Activated CD4-positive, alpha-beta T cell treated with anti-CD3 and anti-CD28 coated beads for 24 hours (primary cell): ENCODE measurements around the gene AKAP6.
"Not testable (repeated sequence)": the region's sequence is repeated elsewhere in the genome, so short reads cannot be mapped to it uniquely, and the experiment has no call there.

Experiments used
- DNase-seq, 2 donors: peaks; one replicate each; pipeline ENCODE4 v3.0.0-alpha.2; 2020; ENCODE audit warnings: low read depth in 2 of 2

Gene AKAP6

GRCh38 chr14:32754209-32754608 lies 425.1 kb downstream of the AKAP6 start:
- DNase-seq, result no peak

GRCh38 chr14:32756173-32756572 lies 427.1 kb downstream of the AKAP6 start:
- no peak for DNase-seq

DNA sequence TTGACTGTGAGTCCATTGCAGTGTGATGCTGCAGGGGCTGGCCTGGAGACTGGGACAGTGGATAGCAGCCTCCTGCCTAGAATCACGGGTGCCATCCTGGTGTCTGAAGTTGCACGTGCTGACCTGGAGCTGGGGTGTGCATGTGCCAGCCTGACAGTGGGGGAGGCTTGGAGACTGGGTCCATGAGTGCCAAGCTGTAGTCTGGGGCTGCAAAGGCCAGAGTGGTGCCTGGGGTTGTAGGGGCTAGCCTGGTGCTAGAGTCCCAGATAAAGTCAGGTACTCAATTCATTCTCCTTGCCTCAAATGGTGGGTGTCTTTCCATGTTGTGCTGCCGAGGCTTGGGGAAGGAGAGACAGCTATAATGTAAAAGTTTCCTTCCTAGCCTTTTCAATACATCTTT lies 427.7 kb downstream of the AKAP6 start:
- DNase-seq, result no peak

- no peak for DNase-seq
Measured at GRCh38 chr14:32757568-32757967, 428.5 kb downstream of the AKAP6 start.

GRCh38 chr14:32761381-32761968 lies 432.4 kb downstream of the AKAP6 start:
- DNase-seq, result no peak

GRCh38 chr14:32762886-32763285 lies 433.8 kb downstream of the AKAP6 start:
- no peak for DNase-seq

DNA sequence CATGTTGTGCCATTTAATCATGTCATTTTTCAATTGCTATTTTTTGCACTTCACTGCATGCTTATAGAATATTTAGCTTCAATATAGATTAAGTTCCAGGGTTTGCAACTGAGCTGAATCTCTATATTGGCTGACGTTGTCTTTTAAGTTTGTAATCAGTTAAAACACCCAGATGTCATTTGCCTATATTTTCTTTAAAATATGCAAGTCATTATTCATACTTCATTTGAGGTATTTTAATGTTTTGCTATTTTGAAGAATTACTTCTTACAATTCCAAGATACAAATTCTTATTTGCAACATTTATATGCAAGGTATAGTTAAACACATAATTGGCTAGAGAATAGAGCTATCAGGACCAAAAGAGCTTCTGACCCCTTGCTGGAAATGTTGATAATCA lies 434.6 kb downstream of the AKAP6 start:
- no peak for DNase-seq

- DNase-seq, result no peak
Measured at GRCh38 chr14:32764131-32764530, 435.0 kb downstream of the AKAP6 start.

DNA sequence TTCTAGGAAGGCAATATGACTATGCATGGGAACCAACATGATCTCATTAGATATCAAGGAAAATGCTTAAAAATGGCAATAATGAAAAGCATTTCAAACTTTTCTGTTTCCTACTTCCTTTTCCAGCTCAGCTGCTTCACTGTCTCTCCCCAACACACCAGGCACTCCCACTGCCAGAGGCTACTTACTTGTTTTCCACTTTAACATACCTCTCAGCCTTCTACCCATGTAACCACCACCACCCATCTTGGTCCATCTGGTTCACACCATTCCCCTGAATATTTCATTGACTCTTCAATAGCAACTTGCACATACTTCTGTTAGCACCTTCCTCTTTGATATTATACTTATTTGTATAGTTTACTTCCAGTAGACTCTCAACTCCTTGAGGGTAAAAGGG lies 441.3 kb downstream of the AKAP6 start:
- DNase-seq, result no peak

- DNase-seq, result no peak
Measured at GRCh38 chr14:32774214-32774613, 445.1 kb downstream of the AKAP6 start.

DNA sequence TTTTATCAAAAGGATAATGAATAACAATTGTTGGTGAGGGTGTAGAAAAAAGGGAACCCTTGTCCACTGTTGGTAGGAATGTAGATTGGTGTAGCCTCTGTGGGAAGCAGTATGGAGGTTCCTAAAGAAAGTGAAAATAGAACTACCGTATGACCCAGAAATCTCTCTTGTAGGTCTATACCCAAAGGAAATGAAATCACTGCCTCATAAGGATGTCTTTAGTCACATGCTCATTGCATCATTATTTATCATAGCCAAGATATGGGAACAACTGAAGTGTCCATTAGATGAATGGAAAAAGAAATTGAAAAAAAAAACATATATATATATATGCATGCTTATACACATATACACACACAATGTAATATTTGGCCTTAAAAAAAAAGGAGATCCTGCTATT lies 450.7 kb downstream of the AKAP6 start:
- no peak for DNase-seq

DNA sequence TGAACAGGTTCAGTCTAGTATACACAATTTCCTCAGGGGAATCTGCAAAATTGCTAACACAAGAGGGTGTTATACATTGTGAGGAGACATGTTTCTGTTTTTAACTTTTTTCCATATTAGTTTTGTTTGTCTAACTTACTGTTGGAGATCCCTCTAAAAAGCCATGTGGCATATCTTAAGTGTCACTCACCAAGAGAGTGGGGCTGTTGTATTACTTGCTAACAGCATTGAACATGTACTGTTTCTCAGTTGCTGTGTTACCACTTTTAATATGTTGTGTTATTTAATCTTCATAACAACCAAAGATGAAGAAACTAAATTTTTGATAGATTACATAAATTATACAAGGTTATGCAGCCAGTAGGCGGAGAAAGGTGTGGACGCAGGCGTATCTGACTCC lies 455.3 kb downstream of the AKAP6 start:
- no peak for DNase-seq

DNA sequence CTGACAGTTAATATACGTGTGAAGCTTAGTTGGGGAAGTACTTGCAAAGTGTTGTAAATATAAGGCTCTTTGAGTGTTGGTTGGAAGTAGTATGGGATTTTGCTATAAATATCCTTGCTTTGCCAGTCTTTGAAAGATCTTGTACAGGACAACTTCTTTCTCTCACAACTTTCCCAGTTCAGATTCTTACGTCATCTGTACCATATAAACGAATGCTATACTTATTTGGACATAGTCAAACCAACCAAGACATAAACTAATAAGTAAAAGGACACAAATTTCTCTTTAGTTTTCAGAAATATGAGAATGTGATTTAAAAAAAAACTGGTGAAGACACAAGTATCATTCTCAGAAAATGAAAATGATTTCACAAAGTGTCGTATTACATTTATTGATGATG lies 456.5 kb downstream of the AKAP6 start:
- DNase-seq, result no peak

GRCh38 chr14:32786886-32787285 lies 457.8 kb downstream of the AKAP6 start:
- DNase-seq, result no peak

DNA sequence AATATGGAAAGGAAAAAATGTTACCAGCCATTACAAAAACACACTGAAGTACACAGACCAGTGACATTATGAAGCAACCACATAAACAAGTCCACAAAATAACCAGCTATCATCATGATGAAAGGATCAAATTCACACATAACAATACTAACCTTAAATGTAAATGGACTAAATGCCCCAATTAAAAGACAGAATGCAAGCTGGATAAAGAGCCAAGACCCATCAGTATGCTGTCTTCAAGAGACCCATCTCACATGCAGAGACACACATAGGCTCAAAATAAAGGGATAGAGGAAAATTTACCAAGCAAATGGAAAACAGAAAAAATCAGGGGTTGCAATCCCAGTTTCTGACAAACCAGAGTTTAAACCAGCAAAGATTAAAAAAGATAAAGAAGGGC lies 463.9 kb downstream of the AKAP6 start:
- not testable (repeated sequence) for DNase-seq

GRCh38 chr14:32800320-32800719 lies 471.2 kb downstream of the AKAP6 start:
- no peak for DNase-seq

GRCh38 chr14:32802295-32802694 lies 473.2 kb downstream of the AKAP6 start:
- DNase-seq, result no peak

GRCh38 chr14:32805979-32806378 lies 476.9 kb downstream of the AKAP6 start:
- no peak for DNase-seq

GRCh38 chr14:32808644-32809043 lies 479.5 kb downstream of the AKAP6 start:
- no peak for DNase-seq

DNA sequence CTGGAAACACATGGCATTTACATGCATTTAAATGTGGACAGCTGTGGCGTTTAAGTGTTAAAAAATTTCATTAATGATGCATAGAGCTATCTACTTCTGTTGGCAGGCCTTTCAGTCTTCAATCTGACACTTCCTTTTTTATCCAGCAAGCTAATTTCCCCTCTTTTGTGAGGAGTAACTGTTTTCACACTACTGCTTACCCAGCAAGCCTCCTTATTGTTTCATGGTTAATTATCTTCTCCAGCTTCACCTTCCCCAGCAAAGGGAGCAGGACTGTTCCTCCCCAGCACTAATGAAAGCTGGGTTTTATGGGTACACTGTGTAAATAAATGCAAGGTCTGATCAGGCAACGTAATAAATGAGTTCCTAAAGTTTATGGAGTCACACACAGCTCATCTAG lies 480.2 kb downstream of the AKAP6 start:
- no peak for DNase-seq

- no peak for DNase-seq
Measured at GRCh38 chr14:32813401-32813800, 484.3 kb downstream of the AKAP6 start.

DNA sequence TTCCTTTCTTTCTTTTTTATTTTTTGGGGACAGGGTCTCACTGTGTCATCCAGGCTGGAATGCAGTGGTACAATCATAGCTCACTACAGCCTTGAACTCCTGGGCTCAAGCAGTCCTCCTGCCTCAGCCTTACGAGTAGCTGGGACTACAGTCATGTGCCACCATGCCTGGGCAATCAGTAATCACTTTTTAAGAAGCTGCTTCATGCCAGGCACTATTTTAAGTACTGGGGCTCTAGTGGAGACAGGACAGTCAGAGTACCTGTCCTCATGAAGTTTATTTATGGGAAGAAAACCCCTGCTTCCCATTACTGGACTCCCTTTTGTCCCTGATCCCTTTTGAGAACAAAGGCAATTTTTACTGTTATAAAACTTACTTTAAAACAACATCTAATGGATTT lies 485.6 kb downstream of the AKAP6 start:
- DNase-seq, result no peak

DNA sequence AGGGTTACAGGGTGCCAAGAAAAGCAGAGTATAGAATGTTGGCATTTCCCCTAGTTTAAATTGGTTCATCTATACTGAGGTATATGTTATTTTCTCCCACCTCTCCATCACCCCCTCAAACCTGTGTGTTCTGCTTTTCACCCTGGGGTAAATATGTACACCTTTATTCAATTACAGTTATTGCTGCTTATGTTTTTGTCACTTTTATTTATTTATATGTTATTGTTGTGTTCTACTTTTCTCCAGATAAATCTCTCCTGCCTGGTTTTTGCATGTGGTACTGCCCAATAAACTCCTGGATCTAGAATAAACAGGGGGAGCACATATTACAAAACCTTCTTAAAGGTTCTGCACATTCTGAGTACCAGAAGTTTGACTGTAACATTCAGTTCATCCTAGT lies 487.5 kb downstream of the AKAP6 start:
- no peak for DNase-seq

DNA sequence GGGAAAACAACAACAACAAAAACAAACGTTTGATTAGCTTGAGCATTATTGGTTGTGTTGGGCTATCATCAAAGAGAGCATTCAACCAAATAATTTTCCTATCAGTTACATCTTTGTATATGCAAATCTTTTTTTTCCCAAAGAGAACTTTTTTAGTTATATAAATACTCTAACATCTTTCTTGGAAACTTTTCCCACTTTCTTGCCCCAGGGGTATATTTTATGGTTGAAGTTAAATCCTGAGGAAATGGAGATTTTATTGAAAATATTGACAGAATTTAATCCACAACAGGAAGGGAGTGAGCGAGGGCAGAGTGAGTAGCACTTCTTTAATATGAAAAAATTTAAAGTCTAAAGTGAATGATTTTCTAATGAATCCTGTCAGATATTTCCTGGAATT lies 488.7 kb downstream of the AKAP6 start:
- DNase-seq, result no peak

GRCh38 chr14:32818581-32818980 lies 489.5 kb downstream of the AKAP6 start:
- no peak for DNase-seq
